GM12872 (cell line): ENCODE results near the gene GPR146.

ENCODE experiments used
- CTCF ChIP-seq: IDR thresholded peaks from 3 replicates; pipeline ENCODE4 v1.5.1; 2011; ENCODE audit warnings: low read depth, mild to moderate bottlenecking, low read length, moderate library complexity; ENCODE audit not compliant: insufficient read depth

Gene GPR146

GRCh38 chr7:999941-1000935 lies 44.1 kb upstream of the GPR146 start:
- no peak for TF ChIP-seq CTCF

- TF ChIP-seq CTCF, result no peak
These were observed 40.1 kb upstream of the GPR146 start for GRCh38 chr7:1004018-1004852.

GRCh38 chr7:1005303-1005702 lies 39.0 kb upstream of the GPR146 start:
- no peak for TF ChIP-seq CTCF

- TF ChIP-seq CTCF, result no peak
These were observed 36.4 kb upstream of the GPR146 start for GRCh38 chr7:1007901-1008300.

- TF ChIP-seq CTCF, result no peak
These were observed 35.5 kb upstream of the GPR146 start for GRCh38 chr7:1008733-1009363.

- TF ChIP-seq CTCF, result no peak
These were observed 34.6 kb upstream of the GPR146 start for GRCh38 chr7:1009747-1010146.

- TF ChIP-seq CTCF, result no peak
These were observed 34.1 kb upstream of the GPR146 start for GRCh38 chr7:1010226-1010625.
